Measurements from ENCODE around the gene MAL. TPM values are rescaled to one million over a fixed set of nuclear protein-coding genes. Genes with fewer than 3 reads are reported as not detected.
"Not testable (repeated sequence)": the region's sequence is repeated elsewhere in the genome, so short reads cannot be mapped to it uniquely, and the experiment has no call there.

MAL gene
- polyA plus RNA-seq, 1 donor from 2014 or later: 10.2 TPM

GRCh38 chr2:95077861-95078603 is 52.5 kb downstream of the MAL start:
- Mint-ChIP-seq H3K4me1 (peaks cover 0 to 13% (median 8%) of the 10 kb centered on the region in 3 donors), H3K27me3 (peaks cover 19% of the 10 kb centered on the region), H3K9me3 (no peaks in the 10 kb centered on the region), H3K36me3 (no peaks in the 10 kb centered on the region), H3K4me3 (no peak overlapping the region), H3K27ac (no peak overlapping the region)

GRCh38 chr2:95079199-95079683 is 53.7 kb downstream of the MAL start:
- H3K27me3 Mint-ChIP-seq: peaks cover 15% of the 10 kb centered on the region
- peaks cover 0 to 13% (median 8%) of the 10 kb centered on the region in 3 donors for H3K4me1 Mint-ChIP-seq
- peaks cover 2% of the 10 kb centered on the region for H3K36me3 Mint-ChIP-seq
- no peak overlapping the region for H3K4me3 Mint-ChIP-seq
- no peak overlapping the region for H3K27ac Mint-ChIP-seq
- H3K9me3 Mint-ChIP-seq: no peaks in the 10 kb centered on the region

- H3K9me3 Mint-ChIP-seq: peaks cover 0 to 5% (median 0%) of the 10 kb centered on the region in 3 donors
- peaks cover 0 to 4% (median 0%) of the 10 kb centered on the region in 3 donors for H3K4me1 Mint-ChIP-seq
- peaks cover 1% of the 10 kb centered on the region for H3K27me3 Mint-ChIP-seq
- H3K27ac Mint-ChIP-seq: no peak overlapping the region
- peaks cover 22% of the 10 kb centered on the region for H3K36me3 Mint-ChIP-seq
- H3K4me3 Mint-ChIP-seq: no peak overlapping the region
These were observed 57.0 kb downstream of the MAL start for GRCh38 chr2:95082477-95082876.

- Mint-ChIP-seq H3K9me3 (peaks cover 0 to 5% (median 0%) of the 10 kb centered on the region in 3 donors), H3K4me1 (no peaks in the 10 kb centered on the region), H3K27ac (no peak overlapping the region), H3K36me3 (peaks cover 30% of the 10 kb centered on the region), H3K27me3 (no peaks in the 10 kb centered on the region), H3K4me3 (no peak overlapping the region)
These were observed 60.5 kb downstream of the MAL start for GRCh38 chr2:95086017-95086416.

GRCh38 chr2:95087379-95087778 is 61.9 kb downstream of the MAL start:
- Mint-ChIP-seq H3K27ac (no peak overlapping the region), H3K9me3 (peaks cover 0 to 5% (median 0%) of the 10 kb centered on the region in 3 donors), H3K36me3 (peaks cover 31% of the 10 kb centered on the region), H3K4me3 (peak overlapping the region in 1 of 4 donors; percentile 47), H3K4me1 (no peaks in the 10 kb centered on the region), H3K27me3 (no peaks in the 10 kb centered on the region)

GRCh38 chr2:95091885-95092555 is 66.5 kb downstream of the MAL start:
- Mint-ChIP-seq H3K9me3 (no peaks in the 10 kb centered on the region), H3K4me3 (no peak overlapping the region), H3K27ac (no peak overlapping the region), H3K36me3 (peaks cover 36% of the 10 kb centered on the region), H3K4me1 (peaks cover 0 to 5% (median 2%) of the 10 kb centered on the region in 3 donors), H3K27me3 (no peaks in the 10 kb centered on the region)

GRCh38 chr2:95098273-95098672 is 72.8 kb downstream of the MAL start:
- H3K9me3 Mint-ChIP-seq, H3K4me3 Mint-ChIP-seq, H3K27ac Mint-ChIP-seq, H3K27me3 Mint-ChIP-seq, H3K4me1 Mint-ChIP-seq: not testable (repeated sequence)
- peaks cover 50% of the 10 kb centered on the region for H3K36me3 Mint-ChIP-seq

- Mint-ChIP-seq H3K27ac (no peak overlapping the region), H3K9me3 (peaks cover 0 to 2% (median 0%) of the 10 kb centered on the region in 3 donors), H3K4me1 (peaks cover 0 to 2% (median 0%) of the 10 kb centered on the region in 3 donors)
These were observed 74.4 kb downstream of the MAL start for GRCh38 chr2:95099910-95100309.

More at GRCh38 chr2:95099910-95100309, 74.4 kb downstream of the MAL start:
- peaks cover 43% of the 10 kb centered on the region for H3K36me3 Mint-ChIP-seq
- no peaks in the 10 kb centered on the region for H3K27me3 Mint-ChIP-seq
- H3K4me3 Mint-ChIP-seq: no peak overlapping the region

Other genes starting within 250 kb of the MAL start
- not detected for gene TEKT4, start 154.3 kb upstream of the MAL start, polyA plus RNA-seq
- gene MRPS5, start 96.1 kb downstream of the MAL start, polyA plus RNA-seq: 38.6 TPM
- 3.7 TPM for gene ZNF514, start 134.1 kb downstream of the MAL start, polyA plus RNA-seq
- 3.8 TPM for gene ZNF2, start 140.1 kb downstream of the MAL start, polyA plus RNA-seq
- 0.53 TPM for gene ZNF892, start 181.8 kb downstream of the MAL start, polyA plus RNA-seq
- not detected for gene PROM2, start 248.7 kb downstream of the MAL start, polyA plus RNA-seq